NT2/D1 (cell line): Measurements from ENCODE around the gene ETV2.
A peak's percentile ranks its signal among the peaks of the same experiment; 100 is the strongest.
"Not testable (repeated sequence)": the region's sequence is repeated elsewhere in the genome, so short reads cannot be mapped to it uniquely, and the experiment has no call there.

Experiments
- DNase-seq: peaks from one replicate; pipeline ENCODE4 v3.0.0-alpha.2; 2011; ENCODE audit warnings: low read depth, low spot score
- H3K27me3 ChIP-seq: 2 replicates; pipeline ENCODE4 v1.6.0; 2011; ENCODE audit warnings: mild to moderate bottlenecking; ENCODE audit not compliant: insufficient read length, insufficient read depth
- H3K36me3 ChIP-seq: 2 replicates; pipeline ENCODE4 v1.6.1; 2011; ENCODE audit warnings: mild to moderate bottlenecking, low read length, mixed read lengths; ENCODE audit not compliant: insufficient read depth, insufficient read length
- H3K4me1 ChIP-seq: 2 replicates; pipeline ENCODE4 v1.5.1; 2011; ENCODE audit not compliant: insufficient read depth, insufficient read length
- H3K4me3 ChIP-seq: 2 replicates; pipeline ENCODE4 v1.5.1; 2011; ENCODE audit warnings: low read depth; ENCODE audit not compliant: insufficient read length
- H3K9ac ChIP-seq: 2 replicates; pipeline ENCODE4 v1.6.0; 2011; ENCODE audit warnings: low read depth; ENCODE audit not compliant: insufficient read length
- H3K9me3 ChIP-seq: 2 replicates; pipeline ENCODE4 v1.5.1; 2011; ENCODE audit warnings: mild to moderate bottlenecking, low read length; ENCODE audit not compliant: insufficient read depth
- SUZ12 ChIP-seq: IDR thresholded peaks from 2 replicates; pipeline ENCODE4 v1.6.1; 2011; ENCODE audit not compliant: insufficient read length, insufficient read depth; ENCODE audit errors: extremely low read depth
- YY1 ChIP-seq: IDR thresholded peaks from 2 replicates; pipeline ENCODE4 v1.6.1; 2011; ENCODE audit not compliant: insufficient read length, insufficient read depth
- ZNF274 ChIP-seq: IDR thresholded peaks from 2 replicates; pipeline ENCODE4 v1.6.1; 2011; ENCODE audit warnings: mild to moderate bottlenecking, low read depth, low read length

The ETV2 gene, protein sequence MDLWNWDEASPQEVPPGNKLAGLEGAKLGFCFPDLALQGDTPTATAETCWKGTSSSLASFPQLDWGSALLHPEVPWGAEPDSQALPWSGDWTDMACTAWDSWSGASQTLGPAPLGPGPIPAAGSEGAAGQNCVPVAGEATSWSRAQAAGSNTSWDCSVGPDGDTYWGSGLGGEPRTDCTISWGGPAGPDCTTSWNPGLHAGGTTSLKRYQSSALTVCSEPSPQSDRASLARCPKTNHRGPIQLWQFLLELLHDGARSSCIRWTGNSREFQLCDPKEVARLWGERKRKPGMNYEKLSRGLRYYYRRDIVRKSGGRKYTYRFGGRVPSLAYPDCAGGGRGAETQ

DNA sequence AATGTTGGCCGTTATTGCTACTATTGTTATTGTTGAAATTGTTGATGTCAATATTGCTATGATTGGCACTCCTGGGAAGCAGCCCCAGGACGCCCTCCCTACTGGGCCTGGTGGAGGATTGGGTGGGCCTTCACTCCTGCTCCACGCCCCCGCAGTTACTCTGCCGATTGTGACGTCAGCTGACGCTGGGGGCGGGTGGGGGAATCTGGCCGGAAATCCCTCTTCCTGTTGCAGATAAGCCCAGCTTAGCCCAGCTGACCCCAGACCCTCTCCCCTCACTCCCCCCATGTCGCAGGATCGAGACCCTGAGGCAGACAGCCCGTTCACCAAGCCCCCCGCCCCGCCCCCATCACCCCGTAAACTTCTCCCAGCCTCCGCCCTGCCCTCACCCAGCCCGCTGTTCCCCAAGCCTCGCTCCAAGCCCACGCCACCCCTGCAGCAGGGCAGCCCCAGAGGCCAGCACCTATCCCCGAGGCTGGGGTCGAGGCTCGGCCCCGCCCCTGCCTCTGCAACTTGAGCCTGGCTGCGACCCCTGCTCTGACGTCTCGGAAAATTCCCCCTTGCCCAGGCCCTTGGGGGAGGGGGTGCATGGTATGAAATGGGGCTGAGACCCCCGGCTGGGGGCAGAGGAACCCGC lies at the start of gene ETV2:
ETV2 (plus strand) TSS at position 231 of the 637 bp plus-strand sequence. CDS start 716 bp downstream, outside the sequence.
- TF ChIP-seq YY1 (no peak), ZNF274 (no peak), SUZ12 (no peak)
- peaks cover 19% of the 10 kb centered on the region for H3K36me3 ChIP-seq
- peak within 1 kb of the TSS; percentile 72 for H3K9ac ChIP-seq
- H3K4me3 ChIP-seq: peak within 1 kb of the TSS; percentile 1
- H3K9me3 ChIP-seq: no peaks in the 10 kb centered on the region
- no peak for DNase-seq
- H3K4me1 ChIP-seq: peaks cover 8% of the 10 kb centered on the region
- H3K27me3 ChIP-seq: no peaks in the 10 kb centered on the region

GRCh38 chr19:35592226-35592625 lies 49.3 kb upstream of the ETV2 start:
- H3K9me3 ChIP-seq: no peaks in the 10 kb centered on the region
- no peak overlapping the region for H3K4me3 ChIP-seq
- no peaks in the 10 kb centered on the region for H3K27me3 ChIP-seq
- TF ChIP-seq ZNF274: no peak
- TF ChIP-seq SUZ12: no peak
- no peak for TF ChIP-seq YY1
- peak; percentile 36 for DNase-seq
- no peak overlapping the region for H3K9ac ChIP-seq
- no peaks in the 10 kb centered on the region for H3K4me1 ChIP-seq
- H3K36me3 ChIP-seq: no peaks in the 10 kb centered on the region

DNA sequence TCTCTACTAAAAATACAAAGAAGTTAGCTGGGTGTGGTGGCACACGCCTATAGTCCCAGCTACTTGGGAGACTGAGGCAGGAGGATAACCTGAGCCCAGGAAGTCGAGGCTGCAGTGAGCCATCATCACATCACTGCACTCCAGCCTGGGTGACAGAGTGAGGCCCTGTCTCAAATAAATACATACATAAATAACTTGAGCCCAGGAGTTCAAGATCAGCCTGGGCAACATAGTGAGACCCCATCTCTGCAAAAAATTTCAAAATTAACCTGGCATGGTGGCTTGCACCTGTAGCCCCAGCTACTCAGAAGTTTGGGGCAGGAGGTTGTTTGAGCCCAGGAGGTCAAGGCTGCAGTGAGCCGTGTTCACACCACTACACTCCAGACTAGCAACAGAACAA lies 46.5 kb upstream of the ETV2 start:
- H3K27me3 ChIP-seq, H3K36me3 ChIP-seq, H3K4me3 ChIP-seq, DNase-seq, H3K4me1 ChIP-seq, H3K9me3 ChIP-seq, H3K9ac ChIP-seq: not testable (repeated sequence)

DNA sequence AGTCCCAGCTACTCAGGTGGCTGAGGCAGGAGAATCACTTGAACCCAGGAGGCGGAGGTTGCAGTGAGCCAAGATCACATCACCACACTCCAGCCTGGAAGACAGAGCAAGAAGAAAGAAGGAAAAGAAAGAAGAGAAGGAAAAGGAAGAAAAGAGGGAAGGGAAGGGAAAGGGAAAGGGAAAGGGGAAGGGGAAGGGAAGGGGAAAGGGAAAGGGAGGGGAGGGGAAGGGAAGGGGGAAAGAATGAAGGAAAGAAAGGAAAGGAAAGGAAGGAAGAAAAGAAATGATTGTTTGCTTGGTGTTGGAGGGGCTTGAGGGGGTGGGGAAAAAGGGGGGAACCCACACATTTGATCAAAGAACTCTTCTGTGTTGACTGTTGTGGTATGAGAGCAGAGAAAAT lies 45.6 kb upstream of the ETV2 start:
- Histone ChIP-seq H3K9me3 (no peaks in the 10 kb centered on the region), H3K4me1 (no peaks in the 10 kb centered on the region), H3K4me3 (no peak overlapping the region), H3K36me3 (no peaks in the 10 kb centered on the region), H3K9ac (no peak overlapping the region), H3K27me3 (no peaks in the 10 kb centered on the region)
- DNase-seq: no peak
- TF ChIP-seq SUZ12: no peak
- no peak for TF ChIP-seq ZNF274
- TF ChIP-seq YY1: no peak

DNA sequence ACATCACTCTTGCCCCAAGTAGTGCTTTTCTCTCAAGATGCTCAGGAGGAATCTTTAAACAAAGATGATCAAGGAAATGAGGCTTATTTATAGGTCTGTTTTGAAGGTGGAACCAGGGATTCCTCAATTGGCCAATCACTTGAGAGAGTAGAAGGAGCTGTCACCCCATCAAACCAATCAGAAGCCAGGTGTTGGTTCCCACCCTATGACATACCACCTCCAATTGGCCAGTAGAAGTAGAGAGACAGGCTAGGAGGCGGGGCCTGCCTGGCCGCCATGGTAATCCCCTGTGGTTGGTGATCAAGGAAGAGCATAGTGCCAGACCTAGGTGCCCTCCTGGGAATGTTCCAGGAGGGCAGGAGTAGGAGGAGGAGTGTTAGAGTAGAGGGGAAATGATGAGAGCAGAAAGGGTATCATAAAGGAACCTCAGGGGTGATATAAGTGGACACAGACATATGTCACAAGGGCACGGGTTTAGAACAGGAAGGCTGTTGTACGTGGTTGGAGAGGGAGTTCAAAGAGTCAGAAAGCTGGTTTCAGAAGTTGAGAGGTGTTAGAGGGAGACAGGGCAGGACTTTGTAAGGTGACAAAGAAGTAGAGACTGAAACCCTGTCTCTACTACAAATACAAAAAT lies 45.1 kb upstream of the ETV2 start:
- H3K9me3 ChIP-seq: no peaks in the 10 kb centered on the region
- H3K36me3 ChIP-seq: no peaks in the 10 kb centered on the region
- no peaks in the 10 kb centered on the region for H3K27me3 ChIP-seq
- no peak for DNase-seq
- no peak overlapping the region for H3K4me3 ChIP-seq
- H3K4me1 ChIP-seq: no peaks in the 10 kb centered on the region
- H3K9ac ChIP-seq: no peak overlapping the region
- TF ChIP-seq SUZ12: no peak
- TF ChIP-seq YY1: no peak
- TF ChIP-seq ZNF274: no peak

- Histone ChIP-seq H3K4me1 (no peaks in the 10 kb centered on the region), H3K27me3 (peaks cover 3% of the 10 kb centered on the region), H3K36me3 (no peaks in the 10 kb centered on the region), H3K4me3 (no peak overlapping the region), H3K9me3 (peaks cover 13% of the 10 kb centered on the region; the same call in 1 of the 2 replicates), H3K9ac (no peak overlapping the region)
- DNase-seq: no peak
- TF ChIP-seq YY1 (no peak), ZNF274 (no peak)
Measured at GRCh38 chr19:35601971-35602370, 39.6 kb upstream of the ETV2 start.

DNA sequence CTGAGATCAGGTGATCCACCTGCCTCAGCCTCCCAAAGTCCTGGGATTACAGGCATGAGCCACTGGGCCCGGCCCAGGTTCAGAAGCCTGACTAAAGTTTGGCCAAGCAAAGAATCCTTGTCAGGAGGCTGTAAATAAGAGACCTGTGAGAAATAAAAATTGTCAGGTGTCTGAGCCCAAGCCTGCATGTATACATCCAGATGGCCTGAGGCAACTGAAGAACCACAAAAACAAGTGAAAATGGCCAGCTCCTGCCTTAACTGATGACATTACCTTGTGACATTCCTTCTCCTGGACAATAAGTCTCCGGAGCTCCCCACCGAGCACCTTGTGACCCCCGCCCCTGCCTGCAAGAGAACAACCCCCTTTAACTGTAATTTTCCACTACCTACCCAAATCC lies 37.1 kb upstream of the ETV2 start:
- not testable (repeated sequence) for H3K36me3 ChIP-seq, H3K9ac ChIP-seq, H3K4me3 ChIP-seq, DNase-seq, H3K4me1 ChIP-seq, H3K27me3 ChIP-seq
- H3K9me3 ChIP-seq: peaks cover 29% of the 10 kb centered on the region; the same call in 1 of the 2 replicates

- not testable (repeated sequence) for DNase-seq, H3K4me3 ChIP-seq, H3K36me3 ChIP-seq, H3K4me1 ChIP-seq, H3K27me3 ChIP-seq, H3K9ac ChIP-seq
- H3K9me3 ChIP-seq: peaks cover 29% of the 10 kb centered on the region; the same call in 1 of the 2 replicates
Measured at GRCh38 chr19:35607170-35607569, 34.4 kb upstream of the ETV2 start.
